ENCODE measurements around the gene UGT1A6.

The UGT1A6 gene

GRCh38 chr2:233712611-233713261 is 20.0 kb downstream of the UGT1A6 start, which contains the start of gene UGT1A5:
Gene UGT1A5 (plus strand): TSS chr2:233712907. CDS start chr2:233712992, 85 bp downstream.
- no peak within 1 kb of the TSS for H3K4me2 ChIP-seq (ENCODE audit: low read length)
- H3K9ac ChIP-seq (ENCODE audit: low read length): no peak within 1 kb of the TSS
- no peaks in the 10 kb centered on the region for H3F3A ChIP-seq (ENCODE audit: insufficient read depth, low read length)
- H4K20me1 ChIP-seq (ENCODE audit: insufficient read depth, low read length): no peaks in the 10 kb centered on the region
- no peaks in the 10 kb centered on the region for H3K4me1 ChIP-seq (ENCODE audit: insufficient read depth, low read length, severe bottlenecking)
- H3K36me3 ChIP-seq (ENCODE audit: insufficient read depth, low read length): no peaks in the 10 kb centered on the region
- H3K27me3 ChIP-seq (ENCODE audit: insufficient read depth, low read length): no peaks in the 10 kb centered on the region
- no peaks in the 10 kb centered on the region for H3K9me2 ChIP-seq (ENCODE audit: low read depth, low read length)
- no peak within 1 kb of the TSS for H3K27ac ChIP-seq (ENCODE audit: low read depth, low read length, poor library complexity, severe bottlenecking)
- H3K4me3 ChIP-seq (ENCODE audit: low read depth, low read length, poor library complexity, severe bottlenecking): no peak within 1 kb of the TSS
- TF ChIP-seq CTCF (IDR thresholded peaks at IDR 0.05; ENCODE audit: low read length): no peak
- no peak for TF ChIP-seq EZH2 (IDR thresholded peaks at IDR 0.05; ENCODE audit: borderline replicate concordance, low read length)
- H3K79me2 ChIP-seq (ENCODE audit: insufficient read depth, low read length): no peaks in the 10 kb centered on the region
- H3K9me3 ChIP-seq (ENCODE audit: low read length): no peaks in the 10 kb centered on the region
- no peak within 1 kb of the TSS for H2AFZ ChIP-seq (ENCODE audit: low read length)

- Histone ChIP-seq H3K9ac (ENCODE audit: low read length) (no peak overlapping the region), H3K36me3 (ENCODE audit: insufficient read depth, low read length) (no peaks in the 10 kb centered on the region), H3F3A (ENCODE audit: insufficient read depth, low read length) (no peaks in the 10 kb centered on the region), H3K27me3 (ENCODE audit: insufficient read depth, low read length) (no peaks in the 10 kb centered on the region), H3K4me2 (ENCODE audit: low read length) (no peak overlapping the region), H3K9me2 (ENCODE audit: low read depth, low read length) (no peaks in the 10 kb centered on the region), H3K27ac (ENCODE audit: low read depth, low read length, poor library complexity, severe bottlenecking) (no peak overlapping the region), H3K9me3 (ENCODE audit: low read length) (no peaks in the 10 kb centered on the region), H3K4me1 (ENCODE audit: insufficient read depth, low read length, severe bottlenecking) (no peaks in the 10 kb centered on the region), H4K20me1 (ENCODE audit: insufficient read depth, low read length) (no peaks in the 10 kb centered on the region), H3K79me2 (ENCODE audit: insufficient read depth, low read length) (no peaks in the 10 kb centered on the region), H3K4me3 (ENCODE audit: low read depth, low read length, poor library complexity, severe bottlenecking) (no peak overlapping the region), H2AFZ (ENCODE audit: low read length) (no peak overlapping the region)
- TF ChIP-seq EZH2 (IDR thresholded peaks at IDR 0.05; ENCODE audit: borderline replicate concordance, low read length) (no peak), CTCF (IDR thresholded peaks at IDR 0.05; ENCODE audit: low read length) (no peak)
These were observed 20.5 kb downstream of the UGT1A6 start for GRCh38 chr2:233713262-233713615.

- no peaks in the 10 kb centered on the region for H3K36me3 ChIP-seq (ENCODE audit: insufficient read depth, low read length)
- H2AFZ ChIP-seq (ENCODE audit: low read length): no peak overlapping the region
- H3K9me3 ChIP-seq (ENCODE audit: low read length): no peaks in the 10 kb centered on the region
- H3K4me1 ChIP-seq (ENCODE audit: insufficient read depth, low read length, severe bottlenecking): no peaks in the 10 kb centered on the region
- no peak overlapping the region for H3K27ac ChIP-seq (ENCODE audit: low read depth, low read length, poor library complexity, severe bottlenecking)
- no peaks in the 10 kb centered on the region for H3F3A ChIP-seq (ENCODE audit: insufficient read depth, low read length)
- H3K4me2 ChIP-seq (ENCODE audit: low read length): no peak overlapping the region
- H3K4me3 ChIP-seq (ENCODE audit: low read depth, low read length, poor library complexity, severe bottlenecking): no peak overlapping the region
- H3K79me2 ChIP-seq (ENCODE audit: insufficient read depth, low read length): no peaks in the 10 kb centered on the region
- no peaks in the 10 kb centered on the region for H4K20me1 ChIP-seq (ENCODE audit: insufficient read depth, low read length)
- TF ChIP-seq EZH2 (IDR thresholded peaks at IDR 0.05; ENCODE audit: borderline replicate concordance, low read length): no peak
- TF ChIP-seq CTCF (IDR thresholded peaks at IDR 0.05; ENCODE audit: low read length): no peak
- no peaks in the 10 kb centered on the region for H3K9me2 ChIP-seq (ENCODE audit: low read depth, low read length)
- H3K9ac ChIP-seq (ENCODE audit: low read length): no peak overlapping the region
- no peaks in the 10 kb centered on the region for H3K27me3 ChIP-seq (ENCODE audit: insufficient read depth, low read length)
These were observed 21.4 kb downstream of the UGT1A6 start for GRCh38 chr2:233714121-233714520.
